Calu3 (cell line): ENCODE data around the gene B3GALT2. TPM values are rescaled to one million over a fixed set of nuclear protein-coding genes. Genes with fewer than 3 reads are reported as not detected.

ENCODE experiments used
- BruUV-seq: library from RNA; stranded (reverse); fragments of 400-500 nt; replicated peaks from 2 replicates; lab custom pipeline; 2021; lab: Mats Ljungman, UMichigan
- CTCF ChIA-PET: fragments of 300-600 bp; sonication (Branson Sonifier 250); formaldehyde crosslinking; loops from one replicate; lab custom pipeline; 2022; ENCODE audit warnings: antibody characterized with exemption; lab: Charles Lee
- DNase-seq: peaks from one replicate; pipeline ENCODE4 v3.0.0; 2022
- H3K27ac Mint-ChIP-seq: one replicate; pipeline ENCODE4 v1.8.0; 2022; ENCODE audit warnings: mixed read lengths; ENCODE audit not compliant: unreplicated experiment
- H3K27me3 Mint-ChIP-seq: one replicate; pipeline ENCODE4 v1.8.0; 2022; ENCODE audit warnings: mixed read lengths; ENCODE audit not compliant: unreplicated experiment
- H3K36me3 Mint-ChIP-seq: one replicate; pipeline ENCODE4 v1.8.0; 2022; ENCODE audit warnings: mild to moderate bottlenecking, moderate library complexity, mixed read lengths; ENCODE audit not compliant: insufficient read depth, unreplicated experiment
- H3K4me1 Mint-ChIP-seq: one replicate; pipeline ENCODE4 v1.8.0; 2022; ENCODE audit warnings: mild to moderate bottlenecking, low read depth, mixed read lengths; ENCODE audit not compliant: unreplicated experiment
- H3K4me3 Mint-ChIP-seq: one replicate; pipeline ENCODE4 v1.8.0; 2022; ENCODE audit warnings: mild to moderate bottlenecking, low read depth, moderate library complexity, mixed read lengths; ENCODE audit not compliant: unreplicated experiment
- H3K9me3 Mint-ChIP-seq: one replicate; pipeline ENCODE4 v1.8.0; 2022; ENCODE audit warnings: low read depth, mixed read lengths; ENCODE audit not compliant: unreplicated experiment
- intact Hi-C: fragments of 100-400 bp; cut with micrococcal nuclease; formaldehyde crosslinking; loops from one replicate; pipeline ENCODE4 v1.10.0; 2022; ENCODE audit not compliant: unreplicated experiment
- total RNA-seq: library from RNA; stranded (reverse); gene quantifications from 2 replicates; pipeline ENCODE4 v1.2.3, GENCODE V29; 2022
- TF ChIP-seq, protein P1 (sequence below): fragments of 200-600 bp; IDR thresholded peaks from one replicate; pipeline ENCODE4 v1.8.0; 2022; ENCODE audit warnings: antibody characterized with exemption; ENCODE audit not compliant: unreplicated experiment

Gene B3GALT2
- total RNA-seq, 1 experiment from 2014 or later, result not detected

DNA sequence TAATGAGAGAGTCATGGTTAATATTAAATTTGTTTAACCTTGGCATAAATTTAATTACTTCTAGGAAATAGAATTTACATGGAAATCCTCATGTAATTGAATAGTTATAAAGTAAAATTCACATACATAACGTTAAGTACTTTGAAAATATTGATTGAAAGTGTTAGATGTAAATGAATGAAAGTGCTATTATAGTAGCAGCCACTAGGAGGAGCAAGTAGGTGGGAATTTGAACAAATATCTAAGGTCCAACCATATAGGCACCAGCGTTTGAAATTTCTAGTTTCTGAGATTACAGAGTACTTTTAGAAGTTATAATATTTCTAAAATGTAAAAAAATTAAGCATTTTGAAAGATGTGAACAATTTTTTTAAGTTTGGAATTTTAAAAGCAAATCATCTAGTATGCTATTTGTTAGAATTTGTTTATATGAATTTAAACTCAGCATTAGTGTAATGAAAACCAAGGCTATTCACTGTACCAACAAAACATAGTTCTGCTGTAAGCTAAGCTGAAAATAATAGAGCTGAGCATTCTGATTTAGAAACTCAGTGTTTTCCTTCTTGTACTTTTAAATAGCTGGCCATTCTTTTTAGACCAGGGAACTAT is 3.3 kb downstream of the B3GALT2 start:
- Mint-ChIP-seq H3K36me3 (no peaks in the 10 kb centered on the region), H3K27ac (no peak overlapping the region), H3K4me1 (peaks cover 28% of the 10 kb centered on the region), H3K4me3 (no peak overlapping the region), H3K27me3 (no peaks in the 10 kb centered on the region), H3K9me3 (no peaks in the 10 kb centered on the region)
- TF ChIP-seq, protein P1, sequence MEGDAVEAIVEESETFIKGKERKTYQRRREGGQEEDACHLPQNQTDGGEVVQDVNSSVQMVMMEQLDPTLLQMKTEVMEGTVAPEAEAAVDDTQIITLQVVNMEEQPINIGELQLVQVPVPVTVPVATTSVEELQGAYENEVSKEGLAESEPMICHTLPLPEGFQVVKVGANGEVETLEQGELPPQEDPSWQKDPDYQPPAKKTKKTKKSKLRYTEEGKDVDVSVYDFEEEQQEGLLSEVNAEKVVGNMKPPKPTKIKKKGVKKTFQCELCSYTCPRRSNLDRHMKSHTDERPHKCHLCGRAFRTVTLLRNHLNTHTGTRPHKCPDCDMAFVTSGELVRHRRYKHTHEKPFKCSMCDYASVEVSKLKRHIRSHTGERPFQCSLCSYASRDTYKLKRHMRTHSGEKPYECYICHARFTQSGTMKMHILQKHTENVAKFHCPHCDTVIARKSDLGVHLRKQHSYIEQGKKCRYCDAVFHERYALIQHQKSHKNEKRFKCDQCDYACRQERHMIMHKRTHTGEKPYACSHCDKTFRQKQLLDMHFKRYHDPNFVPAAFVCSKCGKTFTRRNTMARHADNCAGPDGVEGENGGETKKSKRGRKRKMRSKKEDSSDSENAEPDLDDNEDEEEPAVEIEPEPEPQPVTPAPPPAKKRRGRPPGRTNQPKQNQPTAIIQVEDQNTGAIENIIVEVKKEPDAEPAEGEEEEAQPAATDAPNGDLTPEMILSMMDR, result peak; percentile 65
- intact Hi-C loops, result loop anchor here (1.0 to 10.0 kb wide), 5 partner anchors 155 to 1112 kb away; no protein-coding TSS in a partner anchor
- no TSS peak for BruUV-seq
- CTCF ChIA-PET, result no interaction called here
- peak; percentile 39 for DNase-seq

DNA sequence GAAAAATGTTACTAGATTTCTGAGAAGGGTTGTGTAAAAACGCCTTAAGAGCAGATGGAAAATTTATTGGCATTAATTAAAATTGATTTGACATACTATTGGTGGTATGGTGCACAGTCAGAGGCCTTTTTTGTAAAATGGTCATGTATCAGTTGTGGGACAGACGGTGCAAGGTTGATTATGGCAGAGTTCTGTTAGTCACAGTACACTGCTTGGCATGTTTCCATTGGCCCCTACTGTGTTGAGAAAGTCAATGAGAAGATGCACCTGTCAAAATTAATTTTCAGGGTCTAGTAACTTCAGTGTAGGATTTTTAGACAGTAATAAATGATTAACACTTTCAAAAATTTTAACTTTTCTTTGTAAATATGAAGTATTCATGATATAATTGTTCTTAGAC is 4.4 kb downstream of the B3GALT2 start:
- intact Hi-C loops, result loop anchor here (2.0 to 10.0 kb wide), 3 partner anchors 221 to 583 kb away; no protein-coding TSS in a partner anchor
- peaks cover under 1% of the 10 kb centered on the region for H3K36me3 Mint-ChIP-seq
- DNase-seq, result no peak
- TF ChIP-seq, protein P1, result no peak
- H3K9me3 Mint-ChIP-seq, result no peaks in the 10 kb centered on the region
- H3K4me3 Mint-ChIP-seq, result no peak overlapping the region
- BruUV-seq, result no TSS peak
- CTCF ChIA-PET, result no interaction called here
- H3K4me1 Mint-ChIP-seq, result peaks cover 28% of the 10 kb centered on the region
- H3K27me3 Mint-ChIP-seq, result no peaks in the 10 kb centered on the region
- H3K27ac Mint-ChIP-seq, result no peak overlapping the region

DNA sequence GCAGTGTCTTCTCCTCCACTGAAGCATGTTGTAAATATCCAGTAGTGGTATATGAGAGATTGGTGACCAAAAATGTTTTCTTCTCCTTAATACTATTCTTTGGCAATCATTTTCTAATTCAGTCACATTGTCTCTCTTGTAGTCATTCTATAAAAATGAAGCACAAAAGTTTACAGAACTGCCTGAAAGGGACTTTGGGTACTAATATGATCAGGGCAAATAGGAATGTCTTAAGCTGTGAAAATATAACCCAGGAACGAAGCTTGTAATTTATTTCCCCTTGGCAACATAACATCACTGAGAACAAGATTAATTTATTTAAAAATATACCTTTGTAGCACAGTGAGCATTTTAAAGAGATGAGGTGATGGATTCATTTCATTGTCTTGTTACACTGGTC is 4.9 kb downstream of the B3GALT2 start:
- TF ChIP-seq, protein P1, result no peak
- intact Hi-C loops, result loop anchor here (10.0 kb wide), 2 partner anchors 373 to 583 kb away; no protein-coding TSS in a partner anchor
- CTCF ChIA-PET, result interaction anchor here (0.7 kb wide), 1 partner anchor 9 kb away, joined by 3 read pairs; no protein-coding TSS in a partner anchor
- Mint-ChIP-seq H3K9me3 (no peaks in the 10 kb centered on the region), H3K27ac (no peak overlapping the region), H3K36me3 (peaks cover 5% of the 10 kb centered on the region), H3K4me1 (peaks cover 26% of the 10 kb centered on the region), H3K4me3 (no peak overlapping the region), H3K27me3 (no peaks in the 10 kb centered on the region)
- DNase-seq, result no peak
- BruUV-seq, result no TSS peak

DNA sequence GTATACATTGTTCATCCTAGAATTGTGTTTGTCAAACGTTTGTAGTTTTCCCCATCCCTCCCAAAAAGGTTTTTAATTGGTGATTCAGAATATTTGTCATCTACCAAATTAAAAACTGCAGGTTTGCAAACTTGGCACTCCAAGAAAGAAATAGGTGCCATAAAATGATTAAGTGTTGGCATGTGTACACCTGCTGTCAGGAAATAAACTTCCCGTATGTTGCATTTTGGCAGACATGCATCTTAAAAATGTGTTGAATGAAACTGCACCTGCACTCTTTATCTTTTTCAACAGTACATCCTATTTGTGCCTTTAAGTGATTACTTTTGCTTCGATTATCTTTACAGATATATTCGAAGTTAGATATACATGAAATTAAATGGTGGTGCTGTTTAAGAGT is 7.3 kb downstream of the B3GALT2 start:
- Mint-ChIP-seq H3K36me3 (peaks cover 5% of the 10 kb centered on the region), H3K27ac (no peak overlapping the region), H3K4me1 (peaks cover 8% of the 10 kb centered on the region), H3K27me3 (no peaks in the 10 kb centered on the region), H3K9me3 (no peaks in the 10 kb centered on the region), H3K4me3 (no peak overlapping the region)
- TF ChIP-seq, protein P1, result no peak
- DNase-seq, result no peak
- CTCF ChIA-PET, result no interaction called here
- intact Hi-C loops, result no loop called here
- BruUV-seq, result no TSS peak
